Trophoblast cell (in vitro differentiated cells and primary cell): ENCODE measurements around the gene UGT1A3.
A peak's percentile ranks its signal among the peaks of the same experiment; 100 is the strongest.

Experiments used
- DNase-seq, 2 donors: peaks; one replicate each; pipeline ENCODE4 v3.0.0-alpha.2; 2016
- H2AFZ ChIP-seq: 2 replicates; pipeline ENCODE4 v1.6.1; 2013; ENCODE audit warnings: low read length, moderate library complexity, mild to moderate bottlenecking; ENCODE audit not compliant: insufficient read depth, poor library complexity
- H2AK5ac ChIP-seq: 2 replicates; pipeline ENCODE4 v1.6.1; 2013; ENCODE audit warnings: mild to moderate bottlenecking, low read length
- H2BK120ac ChIP-seq: 2 replicates; pipeline ENCODE4 v1.6.1; 2013; ENCODE audit warnings: low read length, mild to moderate bottlenecking, moderate library complexity; ENCODE audit not compliant: insufficient read depth, poor library complexity
- H2BK12ac ChIP-seq: 2 replicates; pipeline ENCODE4 v1.6.1; 2013; ENCODE audit warnings: mild to moderate bottlenecking, low read length, moderate library complexity
- H2BK5ac ChIP-seq: 2 replicates; pipeline ENCODE4 v1.6.1; 2013; ENCODE audit warnings: low read length, low read depth, moderate library complexity, mild to moderate bottlenecking; ENCODE audit not compliant: poor library complexity
- H3K14ac ChIP-seq: 2 replicates; pipeline ENCODE4 v1.6.1; 2013; ENCODE audit warnings: mild to moderate bottlenecking, low read length
- H3K18ac ChIP-seq: 2 replicates; pipeline ENCODE4 v1.6.1; 2013; ENCODE audit warnings: mild to moderate bottlenecking, low read length
- H3K23ac ChIP-seq: 2 replicates; pipeline ENCODE4 v1.6.1; 2013; ENCODE audit warnings: low read length
- H3K27ac ChIP-seq: 2 replicates; pipeline ENCODE4 v1.5.1; 2013; ENCODE audit warnings: low read depth, mild to moderate bottlenecking, inconsistent platforms, low read length, moderate library complexity
- H3K27me3 ChIP-seq: 2 replicates; pipeline ENCODE4 v1.6.1; 2013; ENCODE audit warnings: inconsistent platforms, mild to moderate bottlenecking, low read length, moderate library complexity; ENCODE audit not compliant: insufficient read depth
- H3K36me3 ChIP-seq, 2 experiments: 1 replicate in 1 of 2; 2 replicates in 1 of 2; pipeline ENCODE4 v1.6.1; 2013; ENCODE audit warnings: low read length in 2 of 2, mild to moderate bottlenecking in 2 of 2, moderate library complexity in 1 of 2; ENCODE audit not compliant: insufficient read depth in 2 of 2, control insufficient read depth in 1 of 2
- H3K4ac ChIP-seq: 2 replicates; pipeline ENCODE4 v1.6.1; 2013; ENCODE audit warnings: low read depth, mild to moderate bottlenecking, low read length, moderate library complexity
- H3K4me1 ChIP-seq, 2 experiments: 1 replicate in 1 of 2; 2 replicates in 1 of 2; pipeline ENCODE4 v1.6.1; 2013; ENCODE audit warnings: low read length in 2 of 2, mild to moderate bottlenecking in 2 of 2, moderate library complexity in 1 of 2; ENCODE audit not compliant: insufficient read depth in 2 of 2, control insufficient read depth in 1 of 2
- H3K4me2 ChIP-seq: 2 replicates; pipeline ENCODE4 v1.6.1; 2013; ENCODE audit warnings: inconsistent platforms, mild to moderate bottlenecking, low read length, moderate library complexity
- H3K4me3 ChIP-seq: 2 replicates; pipeline ENCODE4 v1.5.1; 2013; ENCODE audit warnings: mild to moderate bottlenecking, low read depth, low read length, inconsistent platforms
- H3K79me1 ChIP-seq: one replicate; pipeline ENCODE4 v1.6.1; 2013; ENCODE audit warnings: low read length
- H3K79me2 ChIP-seq: 2 replicates; pipeline ENCODE4 v1.6.1; 2013; ENCODE audit warnings: low read length, mild to moderate bottlenecking; ENCODE audit not compliant: control insufficient read depth, insufficient read depth, poor library complexity
- H3K9ac ChIP-seq: 2 replicates; pipeline ENCODE4 v1.6.1; 2013; ENCODE audit warnings: mild to moderate bottlenecking, low read length
- H3K9me3 ChIP-seq: 2 replicates; pipeline ENCODE4 v1.6.1; 2013; ENCODE audit warnings: low read depth, mild to moderate bottlenecking, control low read depth, inconsistent platforms, low read length; ENCODE audit not compliant: insufficient read depth
- H4K12ac ChIP-seq: 2 replicates; pipeline ENCODE4 v1.6.1; 2013; ENCODE audit warnings: low read depth, mild to moderate bottlenecking, low read length, moderate library complexity
- H4K8ac ChIP-seq: 2 replicates; pipeline ENCODE4 v1.6.1; 2013; ENCODE audit warnings: low read depth, mild to moderate bottlenecking, low read length, moderate library complexity
- H4K91ac ChIP-seq: one replicate; pipeline ENCODE4 v1.6.1; 2013; ENCODE audit warnings: low read depth, mild to moderate bottlenecking, low read length, moderate library complexity
- WGBS: extraction: QIAGEN DNeasy Blood & Tissue Kit; methylation state at CpG from one replicate; pipeline ENCODE4 v1.1.7; 2013; ENCODE audit warnings: missing lambda C conversion rate; ENCODE audit not compliant: insufficient read length, insufficient coverage; ENCODE audit errors: extremely low coverage; 5-methylcytosine and 5-hydroxymethylcytosine counted together

UGT1A3 gene

DNA sequence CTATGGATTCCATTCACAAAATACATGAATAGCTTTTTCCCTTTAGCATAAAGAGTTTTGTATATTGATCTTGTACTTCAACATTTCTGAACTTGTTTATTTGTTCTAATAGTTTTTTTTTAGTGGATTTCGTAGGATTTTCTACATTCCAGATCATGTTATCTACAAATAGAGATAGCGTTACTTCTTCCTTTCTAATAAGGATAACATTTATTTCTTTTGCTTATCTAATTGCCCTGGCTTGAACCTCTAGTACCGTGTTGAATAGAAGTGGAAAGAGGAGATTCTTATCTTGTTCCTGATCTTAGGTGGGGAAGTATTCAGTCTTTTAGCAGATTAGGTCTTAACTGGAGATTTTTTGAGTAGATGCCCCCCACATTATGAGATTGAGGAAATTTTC is 26.6 kb upstream of the UGT1A3 start:
- Histone ChIP-seq H3K23ac (no peak overlapping the region), H2AFZ (no peak overlapping the region), H3K18ac (no peak overlapping the region), H3K9me3 (no peaks in the 10 kb centered on the region), H3K27ac (no peak overlapping the region), H3K27me3 (no peaks in the 10 kb centered on the region), H3K79me2 (peaks cover 1% of the 10 kb centered on the region), H3K36me3 (no peaks in the 10 kb centered on the region), H4K12ac (no peak overlapping the region), H3K79me1 (peaks cover 4% of the 10 kb centered on the region), H3K14ac (no peak overlapping the region), H4K8ac (no peak overlapping the region), H3K4me1 (peaks cover 2% of the 10 kb centered on the region in 2 experiments), H3K9ac (no peak overlapping the region), H2BK5ac (no peak overlapping the region), H3K4ac (no peak overlapping the region), H2BK120ac (no peak overlapping the region), H2BK12ac (no peak overlapping the region), H3K4me2 (no peak overlapping the region), H3K4me3 (no peak overlapping the region), H4K91ac (no peak overlapping the region), H2AK5ac (no peak overlapping the region)
- DNase-seq, result no peak
- WGBS, result no CpG with 5 or more reads among the region's 3 CpGs

DNA sequence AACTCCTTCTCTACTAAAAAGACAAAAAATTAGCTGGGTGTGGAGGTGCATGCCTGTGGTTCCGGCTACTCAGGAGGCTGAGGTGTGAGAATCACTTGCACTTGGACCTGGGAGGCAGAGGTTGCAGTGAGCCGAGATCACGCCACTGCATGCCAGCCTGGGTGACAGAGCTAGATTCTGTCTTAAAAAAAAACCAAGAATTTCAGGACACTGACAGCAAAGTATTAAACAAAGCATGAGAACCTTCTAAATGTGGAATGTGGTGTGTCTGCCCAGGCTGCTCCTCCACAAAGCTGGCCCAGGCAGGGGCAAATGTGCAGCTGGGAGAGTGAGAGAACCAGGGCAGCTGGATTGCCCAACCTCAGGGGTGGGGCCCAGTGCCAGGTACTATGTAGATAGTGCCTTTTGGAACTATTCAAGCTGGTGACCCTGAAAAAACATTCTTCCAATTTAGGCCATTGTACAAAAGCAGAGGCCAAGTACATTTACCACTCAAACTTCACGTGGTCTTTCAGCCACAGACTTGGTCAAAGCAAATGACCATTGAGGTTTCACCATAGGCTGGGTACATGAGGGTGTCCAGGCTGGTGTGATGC is 22.8 kb upstream of the UGT1A3 start:
- peak in 1 of 2 donors; percentile 62 for DNase-seq
- Histone ChIP-seq H3K4me3 (no peak overlapping the region), H2AK5ac (no peak overlapping the region), H3K27ac (no peak overlapping the region), H3K14ac (no peak overlapping the region), H4K8ac (no peak overlapping the region), H3K9ac (no peak overlapping the region), H3K4me2 (no peak overlapping the region), H3K4ac (no peak overlapping the region), H3K27me3 (no peaks in the 10 kb centered on the region), H2BK120ac (no peak overlapping the region), H3K79me2 (no peaks in the 10 kb centered on the region), H4K91ac (no peak overlapping the region), H3K9me3 (no peaks in the 10 kb centered on the region), H4K12ac (no peak overlapping the region), H3K79me1 (no peaks in the 10 kb centered on the region), H2AFZ (no peak overlapping the region), H2BK5ac (no peak overlapping the region), H3K4me1 (peaks cover 0 to 2% of the 10 kb centered on the region in 2 experiments), H3K36me3 (no peaks in the 10 kb centered on the region), H3K18ac (no peak overlapping the region), H3K23ac (no peak overlapping the region), H2BK12ac (no peak overlapping the region)
- no CpG with 5 or more reads among the region's 4 CpGs for WGBS

DNA sequence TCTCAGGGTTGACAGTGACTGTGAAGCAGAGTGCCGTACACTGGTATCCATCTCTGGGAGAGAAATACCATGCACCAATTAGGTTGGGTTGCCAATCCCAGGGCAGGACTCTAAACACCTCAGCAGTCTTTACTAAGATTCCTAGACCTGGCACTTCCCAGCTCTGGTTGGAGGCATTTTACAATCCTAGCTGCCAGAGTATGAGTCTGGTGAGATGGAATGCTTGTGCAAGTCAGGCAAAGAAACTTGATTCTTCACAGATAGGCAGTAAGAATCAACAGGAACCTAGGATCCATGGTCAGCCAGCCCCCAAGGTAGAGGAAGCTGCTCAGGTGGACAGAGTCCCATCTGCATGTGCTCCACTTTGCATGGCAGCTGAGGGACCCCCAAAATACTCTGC is 22.1 kb upstream of the UGT1A3 start:
- Histone ChIP-seq H3K23ac (no peak overlapping the region), H3K14ac (no peak overlapping the region), H3K18ac (no peak overlapping the region), H2BK120ac (no peak overlapping the region), H2AK5ac (no peak overlapping the region), H3K9me3 (no peaks in the 10 kb centered on the region), H3K9ac (no peak overlapping the region), H3K36me3 (no peaks in the 10 kb centered on the region), H3K4ac (no peak overlapping the region), H3K27ac (no peak overlapping the region), H3K27me3 (no peaks in the 10 kb centered on the region), H3K4me3 (no peak overlapping the region), H3K79me1 (no peaks in the 10 kb centered on the region), H3K4me2 (no peak overlapping the region), H2AFZ (no peak overlapping the region), H4K8ac (no peak overlapping the region), H3K4me1 (peaks cover 0 to 2% of the 10 kb centered on the region in 2 experiments), H4K12ac (no peak overlapping the region), H2BK12ac (no peak overlapping the region), H2BK5ac (no peak overlapping the region), H3K79me2 (no peaks in the 10 kb centered on the region), H4K91ac (no peak overlapping the region)
- WGBS, result no CpG with 5 or more reads among the region's 1 CpG
- DNase-seq, result peak; percentile 32 to 67

DNA sequence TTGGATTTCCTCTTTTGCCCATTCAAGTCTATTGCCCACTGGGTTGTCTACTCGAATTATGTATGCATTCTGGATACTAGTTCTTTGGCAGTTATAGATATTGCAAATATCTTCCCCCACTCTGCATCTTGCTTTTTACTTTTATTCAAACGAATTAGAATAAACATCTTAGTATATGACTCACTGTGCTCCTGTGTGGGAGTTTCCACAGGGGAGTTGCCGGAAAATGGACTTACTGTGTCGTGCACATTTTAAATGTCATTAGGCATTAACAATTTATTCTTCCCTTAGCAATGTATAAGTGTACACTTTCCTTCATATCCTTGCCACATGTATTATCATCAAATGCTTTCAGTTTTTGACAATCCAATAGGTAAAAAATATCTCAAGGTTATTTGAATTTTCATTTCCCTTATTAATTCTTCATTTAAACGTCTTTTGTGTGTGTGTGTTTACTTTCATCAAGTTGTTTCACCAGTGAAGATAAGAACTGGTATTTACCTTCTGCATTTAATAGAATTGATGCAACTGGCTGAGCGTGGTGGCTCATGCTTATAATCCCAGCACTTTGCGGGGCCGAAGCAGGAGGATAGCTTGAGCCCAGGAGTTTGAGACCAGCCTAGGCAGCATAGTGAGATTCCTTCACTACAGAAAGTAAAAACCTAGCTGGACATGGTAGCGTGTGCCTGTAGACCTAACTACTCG is 20.8 kb upstream of the UGT1A3 start:
- Histone ChIP-seq H3K4ac (no peak overlapping the region), H2BK12ac (no peak overlapping the region), H3K9me3 (no peaks in the 10 kb centered on the region), H3K36me3 (no peaks in the 10 kb centered on the region), H3K27ac (no peak overlapping the region), H2AFZ (no peak overlapping the region), H2BK5ac (no peak overlapping the region), H3K27me3 (no peaks in the 10 kb centered on the region), H3K79me1 (no peaks in the 10 kb centered on the region), H3K4me3 (no peak overlapping the region), H3K4me2 (no peak overlapping the region), H2AK5ac (no peak overlapping the region), H3K79me2 (no peaks in the 10 kb centered on the region), H4K91ac (no peak overlapping the region), H3K23ac (no peak overlapping the region), H3K9ac (no peak overlapping the region), H4K8ac (no peak overlapping the region), H3K4me1 (peaks cover 0 to 2% of the 10 kb centered on the region in 2 experiments), H3K14ac (no peak overlapping the region), H3K18ac (no peak overlapping the region), H4K12ac (no peak overlapping the region), H2BK120ac (no peak overlapping the region)
- WGBS, result no CpG with 5 or more reads among the region's 10 CpGs
- DNase-seq, result no peak
